ENCODE results near the gene TBL1Y. TPM values are rescaled to one million over a fixed set of nuclear protein-coding genes. Genes with fewer than 3 reads are reported as not detected.

Gene TBL1Y
- total and polyA plus RNA-seq, 3 donors from 2014 or later: 0.44 to 2.5 (median 2.0) TPM

DNA sequence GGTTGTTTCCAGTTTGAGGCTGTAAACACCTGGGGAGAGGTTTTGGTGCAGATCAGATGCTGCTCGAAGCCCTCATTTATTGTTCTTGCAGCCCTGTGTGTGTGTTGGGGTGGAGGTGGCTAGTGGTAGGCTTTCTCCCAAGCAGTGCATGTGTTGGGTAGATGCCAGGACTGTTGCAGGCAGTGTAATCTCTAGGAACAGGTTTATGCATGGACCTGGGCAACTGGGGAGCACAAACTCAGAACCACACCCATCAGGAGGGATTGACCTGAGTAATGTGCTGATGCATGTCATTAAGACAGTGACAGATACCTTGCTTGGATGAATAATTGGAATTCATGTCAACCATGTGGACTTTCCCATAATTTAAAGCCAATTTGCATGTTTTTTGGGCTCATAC lies 77.3 kb downstream of the TBL1Y start:
- 88 to 100% methylated on average over 1 of the region's 1 CpG for WGBS, 2 donors
- DNase-seq: no peak
- no peaks in the 10 kb centered on the region for H3K36me3 ChIP-seq (ENCODE audit: low read depth, missing control alignments)
- H3K27ac ChIP-seq: no peak overlapping the region
- H3K4me3 ChIP-seq: no peak overlapping the region
- no peaks in the 10 kb centered on the region for H3K4me1 ChIP-seq
- TF ChIP-seq CTCF (IDR thresholded peaks at IDR 0.05) (no peak), POLR2A (IDR thresholded peaks at IDR 0.05) (no peak)
- intact Hi-C loops (cut with DNase I; ENCODE audit: low total_unique reads): no loop called here
- H3K9me3 ChIP-seq: no peaks in the 10 kb centered on the region
- H3K27me3 ChIP-seq: no peaks in the 10 kb centered on the region

GRCh38 chrY:6989886-6990620 lies 79.6 kb downstream of the TBL1Y start:
- Histone ChIP-seq H3K36me3 (ENCODE audit: low read depth, missing control alignments) (no peaks in the 10 kb centered on the region), H3K4me3 (no peak overlapping the region), H3K9me3 (no peaks in the 10 kb centered on the region), H3K27me3 (no peaks in the 10 kb centered on the region), H3K27ac (no peak overlapping the region), H3K4me1 (no peaks in the 10 kb centered on the region)
- no peak for DNase-seq
- TF ChIP-seq CTCF (IDR thresholded peaks at IDR 0.05) (no peak), POLR2A (IDR thresholded peaks at IDR 0.05) (no peak)
- WGBS, 2 donors: 75 to 85% methylated on average over 3 to 6 of the region's 6 CpGs
- intact Hi-C loops (cut with DNase I; ENCODE audit: low total_unique reads): no loop called here

- DNase-seq: no peak
- WGBS, 2 donors: 80 to 100% methylated on average over 1 to 2 of the region's 3 CpGs
- Histone ChIP-seq H3K4me3 (no peak overlapping the region), H3K27ac (no peak overlapping the region), H3K27me3 (no peaks in the 10 kb centered on the region), H3K4me1 (no peaks in the 10 kb centered on the region), H3K36me3 (ENCODE audit: low read depth, missing control alignments) (no peaks in the 10 kb centered on the region), H3K9me3 (no peaks in the 10 kb centered on the region)
- TF ChIP-seq CTCF (IDR thresholded peaks at IDR 0.05) (no peak), POLR2A (IDR thresholded peaks at IDR 0.05) (no peak)
- intact Hi-C loops (cut with DNase I; ENCODE audit: low total_unique reads): no loop called here
These were observed 81.5 kb downstream of the TBL1Y start for GRCh38 chrY:6992041-6992440.

- Histone ChIP-seq H3K27me3 (no peaks in the 10 kb centered on the region), H3K9me3 (no peaks in the 10 kb centered on the region), H3K36me3 (ENCODE audit: low read depth, missing control alignments) (no peaks in the 10 kb centered on the region), H3K27ac (no peak overlapping the region), H3K4me1 (no peaks in the 10 kb centered on the region), H3K4me3 (no peak overlapping the region)
- intact Hi-C loops (cut with DNase I; ENCODE audit: low total_unique reads): no loop called here
- TF ChIP-seq POLR2A (IDR thresholded peaks at IDR 0.05) (no peak), CTCF (IDR thresholded peaks at IDR 0.05) (no peak)
- DNase-seq: no peak
- 30 to 71% methylated on average over 2 to 4 of the region's 4 CpGs for WGBS, 2 donors
These were observed 85.5 kb downstream of the TBL1Y start for GRCh38 chrY:6995987-6996386.

- no CpG with 5 or more reads among the region's 1 CpG for WGBS, 2 donors
These were observed 87.1 kb downstream of the TBL1Y start for GRCh38 chrY:6997503-6998066.

More at GRCh38 chrY:6997503-6998066, 87.1 kb downstream of the TBL1Y start:
- H3K9me3 ChIP-seq: no peaks in the 10 kb centered on the region
- intact Hi-C loops (cut with DNase I; ENCODE audit: low total_unique reads): no loop called here
- H3K36me3 ChIP-seq (ENCODE audit: low read depth, missing control alignments): no peaks in the 10 kb centered on the region
- no peak overlapping the region for H3K27ac ChIP-seq
- no peak overlapping the region for H3K4me3 ChIP-seq
- no peak for DNase-seq
- H3K4me1 ChIP-seq: no peaks in the 10 kb centered on the region
- TF ChIP-seq CTCF (IDR thresholded peaks at IDR 0.05) (no peak), POLR2A (IDR thresholded peaks at IDR 0.05) (no peak)
- H3K27me3 ChIP-seq: no peaks in the 10 kb centered on the region
